Right ventricle myocardium inferior (tissue), 1 donor: Measurements from ENCODE around the gene TMEM123. TPM values are rescaled to one million over a fixed set of nuclear protein-coding genes. Genes with fewer than 3 reads are reported as not detected.
A peak's percentile ranks its signal among the peaks of the same experiment; 100 is the strongest.

ENCODE experiments used
- ATAC-seq: fragments of 200-7000 bp; cut with Tn5 transposase; one replicate; pipeline ENCODE4 v1.9.1; 2020; ENCODE audit warnings: mild to moderate bottlenecking, moderate library complexity
- DNase-seq: peaks from one replicate; pipeline ENCODE4 v3.0.0; 2021; ENCODE audit errors: missing footprints
- intact Hi-C: fragments of 100-400 bp; cut with DNase I; formaldehyde crosslinking; loops from one replicate; pipeline ENCODE4 v1.11.0; 2022
- total RNA-seq: library from RNA; stranded (reverse); fragmentation: NEBNext Ultra II Directional; extraction: Animal tissue kit (Norgen Biotek cat#: 25700); gene quantifications from one replicate; pipeline ENCODE4 v1.2.1, GENCODE V29; 2021
- donor health status: DM: no; HTN: yes; CAD: no; lungs with severe emphysema.

The TMEM123 gene
- total RNA-seq, 1 donor from 2014 or later, result 80.0 TPM

DNA sequence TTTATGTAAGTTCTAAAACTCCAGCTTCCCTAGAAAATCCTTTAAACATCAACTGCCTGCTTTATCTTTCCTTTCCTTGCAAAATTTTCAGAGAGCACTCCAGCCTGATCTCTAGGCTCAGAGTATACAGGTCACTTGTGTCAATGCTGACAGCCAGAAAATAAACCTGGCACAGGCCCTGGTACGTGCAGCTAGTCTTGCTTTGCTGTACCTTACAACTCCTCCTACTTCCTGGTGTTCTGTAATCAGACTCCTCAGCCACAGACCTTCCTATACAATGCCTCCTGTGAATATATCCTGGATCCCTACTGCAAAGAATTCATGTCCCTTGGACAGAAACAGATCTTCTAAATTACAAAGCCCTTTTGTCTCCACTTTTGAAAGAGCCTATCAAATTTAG lies 24.2 kb upstream of the TMEM123 start:
- DNase-seq (no peak), ATAC-seq (peak; percentile 95)
- intact Hi-C loops, result no loop called here

DNA sequence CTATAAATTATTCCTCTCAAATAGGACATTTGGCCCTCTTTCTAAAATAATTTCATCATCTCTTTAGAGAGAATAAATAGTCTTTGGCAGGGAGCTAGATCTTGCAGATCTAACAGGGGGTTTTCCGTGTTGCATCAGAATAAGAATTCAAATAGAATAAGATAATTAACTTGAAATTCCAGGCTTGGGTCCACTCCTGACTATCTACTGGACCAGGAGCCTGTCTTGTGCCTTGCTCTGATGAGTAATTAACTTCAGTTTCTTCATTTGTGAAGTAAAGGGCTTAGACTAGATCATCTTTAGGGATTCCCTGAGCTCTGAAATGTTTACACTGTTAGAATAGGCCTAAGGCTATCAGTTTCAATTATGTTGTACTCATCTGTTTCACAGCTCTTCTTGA lies 23.5 kb upstream of the TMEM123 start:
- intact Hi-C loops, result no loop called here
- ATAC-seq, result peak; percentile 23
- DNase-seq, result no peak

DNA sequence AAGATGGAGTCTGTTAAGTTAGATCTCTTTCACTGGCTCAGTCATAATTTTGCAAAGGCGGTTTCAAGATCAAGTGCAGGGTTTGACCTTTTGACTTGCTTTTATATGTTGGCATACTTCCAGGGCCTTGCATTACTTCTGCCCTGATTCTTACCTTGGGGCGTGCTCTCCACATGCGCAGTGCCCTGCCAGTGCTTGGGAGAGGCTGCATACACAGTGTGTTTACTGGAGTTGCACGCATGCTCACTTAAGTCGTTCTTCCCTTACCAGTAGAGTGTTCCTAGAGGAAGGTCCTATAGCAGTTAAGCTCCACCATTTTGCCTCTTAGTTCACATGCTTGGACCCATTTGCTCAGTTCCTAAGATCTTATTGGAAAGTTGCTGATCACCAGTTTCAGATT lies 21.0 kb upstream of the TMEM123 start:
- intact Hi-C loops, result no loop called here
- DNase-seq (no peak), ATAC-seq (no peak)

DNA sequence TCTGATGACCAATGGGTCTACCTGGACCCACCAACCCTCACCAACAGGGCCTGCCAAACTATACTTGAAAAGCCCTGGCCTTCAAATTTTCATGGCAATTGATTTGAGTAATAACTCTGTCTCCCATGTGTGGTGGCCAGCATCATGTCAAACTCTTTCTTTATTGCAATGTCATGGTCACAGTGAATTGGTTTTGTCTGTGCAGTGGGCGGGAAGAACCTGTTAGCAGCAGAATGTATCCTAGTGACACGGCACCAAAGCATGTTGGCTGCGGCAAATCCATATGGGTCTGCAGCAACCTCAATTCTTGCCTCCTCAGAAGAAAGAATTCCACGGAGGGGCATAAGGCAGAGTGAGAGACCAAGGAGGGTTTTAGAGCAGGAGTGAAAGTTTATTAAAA lies 19.6 kb upstream of the TMEM123 start:
- intact Hi-C loops, result no loop called here
- ATAC-seq, result no peak
- no peak for DNase-seq

DNA sequence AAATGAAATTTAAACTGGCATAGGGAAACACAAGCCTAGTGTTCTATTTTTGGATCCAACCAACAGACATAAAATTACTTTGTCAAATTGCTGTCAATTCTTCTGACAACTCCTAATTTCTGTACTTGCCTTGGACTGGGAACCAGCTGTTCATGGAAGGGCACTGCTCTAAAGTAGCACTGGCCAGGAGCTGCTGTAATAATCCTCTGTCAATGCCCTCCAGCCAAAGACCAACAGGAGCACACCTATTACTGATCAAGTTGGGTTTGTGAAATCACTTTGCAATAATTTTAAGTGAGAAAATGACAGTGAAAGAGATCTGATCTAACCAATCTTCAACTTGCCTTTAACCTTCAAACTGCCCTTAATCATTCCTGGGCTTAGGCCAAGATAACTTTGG lies 18.9 kb upstream of the TMEM123 start:
- no peak for DNase-seq
- ATAC-seq, result no peak
- intact Hi-C loops, result no loop called here

DNA sequence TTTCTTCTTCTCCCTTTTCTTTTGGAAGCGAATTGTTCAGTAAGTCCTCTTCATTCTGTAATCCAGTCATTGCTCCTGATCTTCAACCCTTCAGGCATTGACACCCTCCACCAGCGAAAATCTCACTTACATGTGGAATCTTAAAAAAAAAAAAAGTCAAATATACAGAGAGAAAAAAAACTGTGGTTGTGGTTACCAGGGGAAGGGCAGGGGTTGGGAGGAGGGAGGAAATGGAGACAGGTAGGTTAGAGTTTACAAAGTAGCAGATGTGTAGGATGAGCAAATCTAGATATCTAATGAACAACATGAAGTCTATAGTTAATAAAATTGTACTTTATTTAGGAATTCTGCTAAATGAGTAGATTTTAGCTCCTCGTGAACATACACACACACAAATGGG lies 17.7 kb upstream of the TMEM123 start:
- intact Hi-C loops, result no loop called here
- ATAC-seq, result no peak
- DNase-seq, result no peak

DNA sequence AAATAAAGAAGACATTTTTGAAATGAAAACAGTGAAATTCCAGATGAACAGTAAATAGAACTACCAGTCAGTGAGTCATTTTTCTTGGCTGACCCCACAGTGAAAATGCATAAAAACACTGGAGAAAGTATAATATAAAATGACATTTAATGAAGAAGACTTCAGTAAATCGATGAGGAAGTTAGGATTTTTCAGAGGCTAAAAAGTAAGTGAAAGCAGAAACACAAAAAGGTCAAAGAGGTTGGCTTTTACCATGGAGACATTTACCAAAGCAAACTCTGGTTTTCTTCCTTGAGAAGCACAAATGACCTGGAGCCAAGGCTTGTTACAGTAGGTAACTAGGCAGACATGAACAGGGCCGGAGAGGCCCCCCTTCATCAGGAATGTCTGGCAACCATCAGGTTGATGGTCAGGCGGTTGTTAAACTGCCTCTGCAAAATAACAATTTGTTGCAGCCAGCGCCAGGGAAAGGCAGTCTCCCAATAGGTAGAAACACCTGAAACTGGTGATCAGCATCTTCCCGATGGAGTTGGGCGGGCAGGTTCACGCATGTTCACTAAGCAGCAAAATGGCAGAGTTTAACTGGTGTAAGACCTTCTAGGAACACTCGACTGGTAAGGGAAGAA lies 16.7 kb upstream of the TMEM123 start:
- intact Hi-C loops, result no loop called here
- no peak for ATAC-seq
- no peak for DNase-seq

DNA sequence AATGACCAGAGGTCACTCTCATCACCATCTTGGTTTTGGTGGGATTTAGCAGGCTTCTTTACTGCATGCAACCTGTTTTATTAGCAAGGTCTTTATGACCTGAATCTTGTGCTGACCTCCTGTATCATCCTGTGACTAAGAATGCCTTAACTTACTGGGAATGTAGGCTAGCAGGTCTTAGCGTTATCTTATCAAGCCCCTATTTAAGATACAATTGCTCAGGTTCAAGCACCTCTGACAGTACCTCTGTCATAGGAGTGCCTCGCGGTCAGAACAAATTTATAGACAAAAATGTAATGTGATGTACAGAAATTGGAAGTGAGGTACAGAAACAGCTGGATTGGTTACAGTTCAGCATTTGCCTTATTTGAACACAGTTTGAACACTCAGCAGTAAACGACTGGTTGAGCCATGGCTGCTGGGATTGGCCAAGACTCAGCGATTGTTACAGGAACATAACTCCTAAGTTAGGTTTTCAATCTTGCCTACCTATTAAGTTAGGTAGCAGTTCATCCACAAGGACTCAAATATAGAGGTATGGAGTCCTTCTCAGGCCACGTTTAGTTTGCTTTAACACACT lies 16.1 kb upstream of the TMEM123 start:
- intact Hi-C loops, result no loop called here
- ATAC-seq, result no peak
- DNase-seq, result no peak

DNA sequence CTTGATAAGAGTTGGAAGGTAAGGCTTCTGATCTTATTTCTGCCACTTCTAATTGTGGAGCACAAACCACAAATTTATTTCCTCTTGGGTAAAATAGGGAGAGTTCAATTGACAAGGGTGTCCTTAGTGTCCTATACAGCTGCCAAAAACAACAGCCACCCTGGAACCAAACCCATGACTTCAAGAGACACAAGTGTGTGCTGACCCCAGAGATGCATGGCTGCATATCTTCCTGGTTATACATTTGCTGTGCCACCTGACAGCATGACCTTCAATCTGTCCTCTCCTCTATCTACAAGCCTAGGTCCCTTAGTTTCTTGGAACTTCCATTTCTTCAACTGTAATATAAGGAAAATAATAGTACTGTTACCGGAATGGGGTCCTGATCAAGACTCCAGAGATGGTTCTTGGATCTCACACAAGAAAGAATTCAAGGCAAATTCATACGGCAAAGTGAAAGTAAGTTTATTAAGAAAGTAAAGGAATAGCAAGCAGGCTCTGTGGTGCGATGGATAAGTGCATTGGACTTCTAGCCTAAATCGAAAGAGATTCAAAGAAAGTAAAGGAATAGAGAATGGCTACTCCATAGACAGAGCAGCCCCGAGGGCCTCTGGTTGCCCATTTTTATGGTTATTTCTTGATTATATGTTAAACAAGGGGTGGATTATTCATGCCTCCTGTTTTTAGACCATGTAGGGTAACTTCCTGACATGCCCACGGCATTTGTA lies 15.5 kb upstream of the TMEM123 start:
- intact Hi-C loops, result no loop called here
- DNase-seq (no peak), ATAC-seq (no peak)

DNA sequence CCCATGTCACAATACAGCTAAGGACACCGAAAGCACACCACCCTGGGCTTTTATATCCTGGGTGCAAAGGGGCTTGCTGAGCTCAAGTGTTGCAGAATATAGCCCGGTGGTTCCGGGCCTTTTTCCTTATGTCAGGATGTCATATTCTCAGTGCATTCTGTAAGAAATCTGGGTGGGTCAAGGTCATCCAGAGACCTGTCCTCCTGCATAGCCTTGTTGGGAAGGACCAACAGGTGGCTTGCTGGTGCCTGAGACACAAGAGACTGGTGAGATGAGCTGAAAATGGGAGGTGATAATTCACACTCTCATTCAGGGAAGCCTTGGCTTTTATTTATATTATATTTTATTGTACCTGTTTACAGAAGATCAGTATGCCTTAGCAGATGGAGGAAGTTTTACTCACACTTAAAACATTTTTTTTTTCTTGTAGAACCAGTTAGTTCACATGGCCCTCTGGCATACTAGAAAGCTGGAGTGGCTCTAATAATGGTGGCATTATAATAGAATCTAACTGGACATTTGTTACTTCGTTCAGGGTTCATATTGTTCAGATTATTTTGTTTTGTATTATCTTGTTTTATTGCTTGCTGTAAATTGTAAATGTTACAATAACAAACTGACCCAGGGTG lies 14.6 kb upstream of the TMEM123 start:
- ATAC-seq (no peak), DNase-seq (no peak)
- intact Hi-C loops, result no loop called here

DNA sequence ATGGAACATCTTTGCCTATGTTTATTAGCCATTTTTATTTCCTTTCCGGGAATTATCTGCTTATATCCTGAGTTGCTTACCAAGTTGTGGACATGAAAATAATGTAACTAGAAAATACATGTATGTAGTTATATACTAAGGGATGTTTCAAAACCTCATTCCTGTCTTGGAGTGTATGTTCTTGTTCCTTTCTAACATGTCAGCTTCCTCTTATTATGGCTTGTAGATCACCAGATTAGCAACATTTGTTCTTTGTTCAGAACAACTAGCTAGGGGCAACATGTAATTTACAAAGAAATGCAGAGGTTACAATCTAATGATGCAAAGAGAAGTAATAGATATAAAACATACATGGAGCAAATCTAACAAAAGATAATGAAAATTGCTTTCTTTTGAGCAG lies 13.1 kb upstream of the TMEM123 start:
- ATAC-seq, result no peak
- no peak for DNase-seq
- intact Hi-C loops, result no loop called here

DNA sequence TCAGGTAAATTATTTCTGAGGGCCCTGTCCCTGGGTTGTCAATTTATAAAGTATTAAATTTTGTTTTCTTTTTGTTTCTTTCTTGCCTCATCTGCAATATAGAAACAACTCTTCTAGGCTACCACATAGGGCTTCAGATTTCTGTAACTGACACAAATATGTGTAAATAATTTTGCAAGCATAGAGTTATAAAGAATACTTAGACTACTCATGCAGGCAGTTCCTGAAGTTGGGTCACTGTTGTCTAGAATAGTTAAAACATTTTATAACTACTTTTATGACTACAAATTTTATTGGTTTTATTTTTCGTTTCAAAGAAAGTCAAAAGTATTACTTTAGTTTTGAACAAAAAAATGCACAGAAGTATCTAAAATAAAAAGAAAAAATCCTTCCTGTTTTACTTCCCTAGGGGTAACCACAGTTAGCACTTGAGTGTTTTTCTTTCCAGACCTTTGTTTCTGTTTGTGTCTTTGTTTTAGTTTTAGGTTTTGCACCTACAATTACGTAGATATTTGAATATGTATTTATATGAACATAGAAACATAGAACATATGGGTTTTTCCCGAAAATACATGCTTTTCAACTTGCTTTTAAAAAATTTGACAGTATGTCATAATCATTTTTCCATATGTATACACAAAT lies 12.4 kb upstream of the TMEM123 start:
- DNase-seq, result no peak

DNA sequence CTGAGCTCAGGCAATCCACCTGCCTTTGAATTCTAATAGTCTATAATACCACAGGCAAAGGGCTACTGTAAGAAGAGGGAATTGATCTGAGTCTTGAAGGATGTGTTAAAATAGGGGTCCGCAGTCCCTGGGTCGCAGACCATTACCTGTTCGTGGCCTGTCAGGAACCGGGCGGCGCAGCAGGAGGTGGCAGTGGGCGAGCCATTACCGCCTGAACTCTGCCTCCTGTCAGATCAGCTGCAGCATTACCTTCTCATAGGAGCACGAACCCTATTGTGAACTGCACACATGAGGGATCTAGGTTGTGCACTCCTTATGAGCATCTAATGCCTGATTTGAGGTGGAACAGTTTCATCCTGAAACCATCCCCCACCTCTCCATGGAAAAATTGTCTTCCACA lies 11.5 kb upstream of the TMEM123 start:
- no peak for DNase-seq
- intact Hi-C loops, result no loop called here
- no peak for ATAC-seq

More for the DNA sequence above, 12.4 kb upstream of the TMEM123 start:
- intact Hi-C loops, result no loop called here
- no peak for ATAC-seq

DNA sequence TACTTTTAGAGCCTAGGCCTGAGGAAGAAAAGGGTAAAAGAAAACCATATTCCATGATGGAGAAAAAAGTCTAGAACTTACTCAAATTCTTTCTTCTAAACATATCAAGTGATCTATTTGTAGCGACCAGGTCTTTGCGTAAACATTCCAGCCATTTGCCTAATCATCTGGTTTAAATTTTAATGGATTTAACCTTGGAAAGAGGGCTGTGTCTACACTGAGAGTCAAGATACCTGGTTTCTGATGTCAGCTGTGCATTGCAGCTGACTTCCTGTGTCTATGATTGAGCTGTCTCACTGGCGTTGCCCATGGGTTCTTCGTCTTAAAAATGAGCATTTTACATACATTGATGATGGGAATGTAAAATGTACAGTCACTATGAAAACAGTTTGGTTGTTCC lies 10.0 kb upstream of the TMEM123 start:
- ATAC-seq (no peak), DNase-seq (no peak)
- intact Hi-C loops, result no loop called here

DNA sequence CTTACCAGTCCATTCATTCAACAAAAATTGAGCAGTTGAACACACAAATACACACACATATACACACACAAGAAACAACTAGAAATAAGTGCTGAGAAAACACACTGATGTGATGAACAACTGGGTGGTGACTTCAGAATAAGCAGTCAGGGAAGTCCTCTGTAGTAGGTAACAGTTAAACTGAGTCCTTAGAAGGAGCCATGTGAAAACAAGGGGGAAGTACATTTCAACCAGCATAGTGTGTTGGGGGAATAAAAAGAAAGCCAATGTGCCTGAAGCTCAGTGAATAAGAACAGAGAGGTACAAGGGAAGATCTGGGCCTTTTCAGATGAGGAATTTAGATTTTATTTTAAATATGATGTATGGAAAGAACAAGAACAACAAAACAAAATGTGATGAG lies 6.8 kb upstream of the TMEM123 start:
- no peak for ATAC-seq
- intact Hi-C loops, result no loop called here
- no peak for DNase-seq

DNA sequence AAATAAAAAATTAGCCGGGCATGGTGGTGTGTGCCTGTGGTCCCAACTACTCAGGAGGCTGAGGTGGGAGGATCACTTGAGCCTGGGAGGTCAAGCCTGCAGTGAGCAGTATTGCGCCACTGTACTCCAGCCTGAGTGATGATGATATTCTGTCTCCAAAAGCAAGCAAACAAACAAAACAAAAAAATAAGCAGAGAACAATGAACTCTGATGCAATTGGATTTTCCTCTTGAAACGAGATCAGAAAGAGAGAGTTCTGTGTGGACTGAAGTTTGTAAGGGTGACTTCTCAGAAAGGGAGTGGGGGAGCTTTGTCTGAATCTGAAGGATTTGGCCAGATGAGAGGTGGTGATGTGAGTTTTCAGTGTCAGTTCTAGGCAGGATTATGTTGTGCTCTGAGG lies 6.0 kb upstream of the TMEM123 start:
- intact Hi-C loops, result no loop called here
- ATAC-seq, result no peak
- DNase-seq, result no peak

DNA sequence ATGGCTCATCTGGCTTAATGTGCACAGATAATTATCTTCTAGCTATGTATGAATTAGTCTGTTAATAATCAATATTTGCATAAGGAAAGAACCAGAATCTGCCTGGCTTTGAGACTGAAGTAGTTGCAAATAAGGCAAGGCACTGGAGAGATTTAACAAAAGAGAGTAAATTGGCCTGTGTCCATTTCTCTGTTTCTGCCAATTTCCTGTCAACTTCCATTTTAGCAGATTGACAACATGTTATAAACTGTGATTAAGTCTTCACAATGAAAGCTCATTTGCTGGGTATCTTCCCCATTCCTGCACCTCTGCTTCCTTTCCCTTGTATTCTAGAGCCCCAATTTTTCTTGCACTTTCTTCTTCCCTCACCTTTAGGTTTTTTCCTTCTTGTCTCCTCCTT lies 5.3 kb upstream of the TMEM123 start:
- DNase-seq (no peak), ATAC-seq (no peak)
- intact Hi-C loops, result no loop called here

DNA sequence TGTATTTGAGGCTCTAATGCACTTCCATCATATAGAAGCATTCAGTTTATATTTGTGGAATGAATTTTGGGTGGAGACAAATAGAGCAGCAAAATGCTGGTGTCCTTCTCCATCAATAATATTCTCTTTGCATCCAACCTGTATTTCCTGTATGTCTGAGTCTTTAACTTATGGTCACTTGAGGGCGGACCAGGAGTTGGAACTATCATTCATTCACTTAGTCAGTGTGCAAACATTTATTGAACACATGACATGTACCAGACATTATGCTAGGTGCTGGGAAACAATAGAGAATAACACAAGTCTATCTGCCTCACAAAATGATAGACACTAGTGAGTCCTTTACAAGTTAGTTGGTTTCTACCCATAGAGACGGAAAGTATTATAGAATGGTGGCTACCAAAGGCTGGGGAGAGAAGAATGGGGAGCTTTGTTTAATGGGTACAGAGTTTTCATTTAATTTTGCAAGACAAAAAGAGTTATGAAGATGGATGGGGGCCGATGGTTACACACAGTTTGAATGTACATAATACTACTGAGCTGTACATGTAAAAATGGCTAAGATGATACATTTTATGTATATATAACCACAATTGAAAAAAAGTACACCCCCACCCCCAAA lies 4.6 kb upstream of the TMEM123 start:
- ATAC-seq (no peak), DNase-seq (no peak)
- intact Hi-C loops, result no loop called here

DNA sequence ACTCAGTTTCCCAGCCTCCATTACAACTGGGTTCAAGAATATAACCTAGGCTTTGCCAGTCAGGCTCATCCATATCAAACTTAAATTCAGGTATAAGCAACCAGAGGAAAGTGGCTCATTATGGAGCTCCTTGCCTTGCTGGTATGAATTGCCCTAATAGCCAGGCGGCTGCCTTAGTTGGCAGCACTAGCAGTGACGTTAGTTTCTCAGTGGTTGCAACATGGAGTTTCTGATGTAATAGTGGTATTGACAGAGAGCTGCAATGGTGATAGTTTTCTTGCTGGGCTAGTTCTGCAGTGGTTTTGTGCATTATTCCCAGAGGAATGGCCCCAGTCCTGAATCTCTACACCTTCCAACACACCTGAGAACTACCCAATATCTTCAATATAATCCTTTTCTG lies 3.8 kb upstream of the TMEM123 start:
- no peak for ATAC-seq
- intact Hi-C loops, result no loop called here
- DNase-seq, result no peak
